ENCODE data around the gene UQCC5.
"Not testable (repeated sequence)": the region's sequence is repeated elsewhere in the genome, so short reads cannot be mapped to it uniquely, and the experiment has no call there.

UQCC5 gene

DNA sequence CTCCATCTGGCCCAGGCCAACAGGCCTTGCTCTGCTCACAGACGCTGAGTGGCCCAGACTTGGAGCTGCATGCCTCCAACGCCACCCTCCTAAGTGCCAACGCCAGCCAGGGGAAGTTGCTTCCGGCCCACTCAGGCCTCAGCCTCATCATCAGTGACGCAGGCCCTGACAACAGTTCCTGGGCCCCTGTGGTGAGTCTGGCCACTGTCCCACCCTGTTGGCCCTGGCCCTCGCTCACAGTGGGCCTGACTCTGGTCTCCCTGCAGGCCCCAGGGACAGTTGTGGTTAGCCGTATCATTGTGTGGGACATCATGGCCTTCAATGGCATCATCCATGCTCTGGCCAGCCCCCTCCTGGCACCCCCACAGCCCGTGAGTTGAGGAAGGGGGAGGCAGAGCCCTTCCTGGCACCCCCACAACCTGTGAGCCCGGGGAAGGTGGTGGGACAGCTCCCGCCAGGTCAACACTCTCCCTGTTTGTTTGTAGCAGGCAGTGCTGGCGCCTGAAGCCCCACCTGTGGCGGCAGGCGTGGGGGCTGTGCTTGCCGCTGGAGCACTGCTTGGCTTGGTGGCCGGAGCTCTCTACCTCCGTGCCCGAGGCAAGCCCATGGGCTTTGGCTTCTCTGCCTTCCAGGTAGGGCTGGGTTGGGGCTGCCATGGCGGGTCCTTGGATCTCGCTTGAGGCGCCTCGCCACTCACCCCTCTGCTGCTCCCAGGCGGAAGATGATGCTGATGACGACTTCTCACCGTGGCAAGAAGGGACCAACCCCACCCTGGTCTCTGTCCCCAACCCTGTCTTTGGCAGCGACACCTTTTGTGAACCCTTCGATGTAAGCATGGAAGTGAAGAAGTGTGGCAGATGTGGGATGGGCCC, 12.8 kb upstream of the UQCC5 start:
- no peak for DNase-seq

- DNase-seq: no peak
Observed at GRCh38 chr3:52524258-52524751, 12.1 kb upstream of the UQCC5 start.

GRCh38 chr3:52524752-52525679, 11.4 kb upstream of the UQCC5 start:
- DNase-seq: no peak

- no peak for DNase-seq
Observed at GRCh38 chr3:52525680-52526561, 10.5 kb upstream of the UQCC5 start.

DNA sequence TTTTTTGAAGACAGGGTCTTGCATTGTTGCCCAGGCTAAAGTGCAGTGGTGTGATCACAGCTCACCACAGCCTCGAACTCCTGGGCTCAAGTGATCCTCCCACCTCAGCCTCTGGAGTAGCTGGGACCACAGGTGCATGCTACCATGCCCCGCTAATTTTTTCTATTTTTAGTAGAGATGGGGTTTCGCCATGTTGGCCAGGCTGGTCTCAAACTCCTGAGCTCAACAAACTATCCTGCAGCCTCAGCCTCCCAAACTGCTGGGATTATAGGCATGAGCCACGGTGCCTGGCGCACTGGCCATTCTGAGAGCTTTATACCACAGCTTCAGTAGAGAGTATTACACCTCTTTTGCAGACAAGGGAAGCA, 9.8 kb upstream of the UQCC5 start:
- not testable (repeated sequence) for DNase-seq

DNA sequence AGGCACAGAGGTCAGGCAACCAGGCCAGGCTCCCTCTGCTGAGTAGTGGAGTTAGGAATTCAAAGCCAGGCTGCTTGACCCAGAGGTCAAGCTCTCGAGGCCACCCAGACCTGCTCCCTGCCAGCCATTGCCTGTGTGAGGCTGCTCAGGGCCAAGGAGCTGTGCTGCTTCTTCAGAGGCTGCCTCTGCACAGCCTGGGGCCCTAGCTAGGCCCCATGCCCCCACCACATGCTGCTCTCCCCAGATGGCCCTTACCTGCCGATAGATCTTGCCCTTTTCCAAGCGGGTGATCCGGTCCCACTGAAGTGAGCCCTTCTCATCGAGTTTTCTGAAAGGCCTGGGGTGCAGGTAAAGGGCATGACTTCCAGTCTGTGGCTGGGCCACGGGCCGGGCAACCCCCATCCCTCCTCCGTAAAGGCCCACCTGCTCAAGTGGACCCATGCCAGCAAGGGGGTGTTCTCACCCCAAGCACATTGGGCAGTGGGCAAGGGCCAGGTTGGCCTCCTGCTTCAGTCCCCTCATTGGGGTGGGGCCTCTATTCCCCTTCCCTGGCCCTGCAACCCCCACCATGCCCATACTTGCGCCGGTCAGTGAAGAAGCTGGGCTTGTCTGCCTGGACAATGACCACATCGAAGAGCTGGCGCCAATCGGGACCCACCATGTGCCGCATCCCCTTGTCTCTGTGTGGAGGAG, 9.2 kb upstream of the UQCC5 start:
- DNase-seq: no peak

DNA sequence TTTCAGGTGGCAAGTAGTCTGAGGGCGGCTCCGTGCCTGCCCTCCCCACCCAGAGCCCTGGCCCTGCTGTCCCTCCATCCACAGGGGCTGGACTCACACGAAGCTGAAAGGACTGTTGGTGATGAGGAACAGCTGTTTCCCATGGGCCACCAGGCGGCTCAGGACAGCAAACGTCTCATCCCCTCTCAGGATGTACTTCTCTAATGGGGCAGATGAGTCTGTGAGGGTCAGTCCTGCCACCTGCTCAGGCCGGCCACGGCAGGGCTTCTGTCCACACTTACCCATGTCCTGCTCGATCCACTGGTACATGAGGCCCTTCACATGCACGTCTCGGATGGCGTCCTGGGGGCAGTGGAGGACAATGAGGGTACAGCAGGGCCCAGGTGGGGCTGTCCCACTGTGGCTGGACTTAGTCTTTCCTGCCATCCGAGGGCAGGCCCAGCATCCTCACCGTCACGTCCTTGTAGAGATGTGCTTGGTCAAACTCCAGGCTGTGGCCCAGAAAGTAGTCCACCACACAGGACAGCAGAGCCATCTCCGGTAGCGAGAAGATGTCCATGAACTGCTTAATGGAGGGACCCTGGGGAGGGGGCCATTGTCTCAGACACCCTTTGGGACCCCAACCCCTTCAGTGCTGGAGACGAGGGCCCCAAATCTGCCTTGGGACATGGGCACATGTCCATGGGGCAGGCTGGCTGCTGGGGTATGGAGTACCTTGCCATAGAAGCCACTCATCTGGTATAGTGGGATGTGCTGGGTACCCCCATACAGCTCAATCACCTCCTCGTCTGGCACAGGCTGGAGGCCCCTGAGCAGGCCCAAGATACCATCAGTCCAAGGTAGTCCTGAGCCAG, 8.4 kb upstream of the UQCC5 start:
- DNase-seq: no peak

- DNase-seq: no peak
Observed at GRCh38 chr3:52528586-52529375, 7.6 kb upstream of the UQCC5 start.

DNA sequence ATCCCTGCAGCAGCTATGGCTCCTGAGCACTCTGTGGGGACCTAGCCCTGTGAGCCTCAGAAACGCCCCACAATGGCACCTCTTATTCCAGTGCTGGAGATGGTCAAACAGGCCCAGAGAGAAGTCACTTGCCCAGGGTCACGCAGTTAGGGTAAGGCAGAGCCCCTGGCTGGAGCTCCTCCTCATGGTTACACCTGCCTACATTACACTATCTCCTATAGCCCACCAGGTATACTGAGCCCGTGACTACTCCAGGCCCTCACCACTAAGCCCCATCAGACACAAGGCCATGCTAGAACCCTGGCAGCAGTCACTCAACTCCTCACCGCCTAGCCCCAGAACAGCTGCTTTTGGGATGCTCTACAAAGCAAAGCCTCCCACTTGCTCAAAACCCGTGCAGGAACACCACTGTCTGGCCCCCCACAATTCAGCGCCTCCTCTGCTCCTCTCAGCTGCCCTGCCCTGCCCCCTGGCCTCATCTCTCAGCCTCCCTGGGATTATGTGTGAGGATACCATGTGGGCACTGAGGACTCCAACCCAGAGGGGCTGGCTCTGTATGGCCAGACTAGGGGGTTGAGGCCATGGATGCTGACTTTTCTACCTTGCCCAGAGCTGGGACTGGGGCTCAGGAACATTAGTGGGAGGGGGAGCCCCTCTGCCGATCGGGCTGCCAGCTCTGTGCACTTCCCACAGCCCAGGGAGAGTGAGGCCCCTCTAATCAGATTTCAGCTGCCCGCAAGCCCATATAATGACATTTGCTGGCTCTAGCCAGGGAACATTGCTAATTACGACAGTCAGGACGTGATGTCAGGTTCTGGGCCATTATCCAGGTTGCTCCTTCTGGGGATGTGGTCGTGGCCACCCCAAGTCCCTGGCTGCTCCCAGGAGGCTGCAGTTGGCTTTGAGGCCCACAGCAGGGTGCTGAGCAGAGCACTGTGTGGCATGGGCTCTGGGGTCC, 6.8 kb upstream of the UQCC5 start:
- no peak for DNase-seq

DNA sequence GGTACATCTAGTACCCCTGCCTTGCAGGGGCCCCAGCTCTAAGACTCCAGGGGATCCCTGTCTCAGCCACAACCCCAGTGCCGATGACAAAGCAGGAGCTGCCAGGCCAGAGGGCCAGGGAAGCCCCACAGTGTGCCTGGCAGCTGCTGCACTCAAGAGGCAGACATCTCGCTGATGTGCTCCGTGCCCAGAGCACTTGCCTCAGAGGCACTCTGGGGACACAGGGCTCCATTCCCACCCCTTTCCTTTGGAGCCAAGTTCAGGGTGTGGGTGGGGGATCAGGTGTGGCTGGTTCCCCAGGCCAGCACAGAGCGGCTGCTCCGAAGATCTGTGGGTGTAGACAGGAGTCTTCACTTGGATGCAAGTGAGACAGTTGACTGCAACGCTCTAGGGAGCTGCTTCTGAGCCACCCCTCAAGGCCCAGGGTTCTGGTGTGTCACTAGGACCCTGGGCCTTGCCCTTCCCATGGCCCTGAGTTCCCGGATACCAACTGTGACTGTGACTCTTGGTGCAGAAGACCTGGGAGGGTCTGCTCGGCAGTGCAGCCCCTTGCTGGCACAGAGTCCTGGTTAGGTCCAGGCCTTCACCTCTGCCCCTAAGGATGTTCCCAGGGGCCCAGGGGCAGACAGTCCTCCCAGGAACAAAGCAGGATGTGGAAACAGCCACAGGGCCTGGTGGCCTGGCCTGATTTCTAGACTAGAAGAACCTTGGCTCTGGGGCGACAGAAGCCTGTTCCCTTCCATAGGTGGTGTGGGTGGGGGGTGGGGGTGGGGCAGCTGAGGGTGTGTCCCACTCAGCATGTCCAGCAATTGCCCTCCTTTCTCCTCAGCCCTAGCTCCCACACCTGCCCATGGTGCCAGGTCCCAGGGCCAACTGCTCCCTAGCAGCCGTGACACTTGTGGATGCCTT, 5.2 kb upstream of the UQCC5 start:
- DNase-seq: no peak

DNA sequence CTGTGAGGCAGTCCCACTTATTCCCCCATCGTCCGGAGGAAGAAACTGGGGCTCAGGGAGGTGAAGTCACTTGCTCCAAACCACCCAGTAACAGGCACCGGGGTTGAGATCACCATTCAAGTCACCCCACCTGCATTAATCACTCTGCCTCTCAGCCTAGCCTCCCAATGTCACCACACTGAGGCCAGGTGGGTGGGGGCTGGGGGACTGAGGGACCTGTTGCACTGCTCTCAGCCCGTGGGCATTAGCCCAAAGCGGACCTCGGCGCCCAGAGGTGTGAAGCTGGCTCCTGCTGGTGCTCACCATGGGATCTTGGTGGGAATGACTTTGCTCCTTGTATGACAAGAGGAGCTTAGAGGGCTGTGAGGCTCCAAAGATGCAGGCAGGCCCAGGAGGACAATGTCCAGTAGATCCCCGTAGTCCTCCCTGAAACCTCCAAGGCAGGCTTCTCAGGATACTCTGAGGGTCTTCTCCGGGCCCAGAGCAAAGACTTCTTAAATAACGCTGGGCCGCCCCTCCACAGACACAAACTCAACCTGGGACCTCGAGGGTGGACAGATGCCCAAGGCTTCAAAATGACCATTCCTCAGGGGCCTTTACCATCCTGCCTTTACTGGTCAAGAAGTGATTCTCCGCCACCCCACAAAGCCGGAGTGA, 4.4 kb upstream of the UQCC5 start:
- DNase-seq: no peak

DNA sequence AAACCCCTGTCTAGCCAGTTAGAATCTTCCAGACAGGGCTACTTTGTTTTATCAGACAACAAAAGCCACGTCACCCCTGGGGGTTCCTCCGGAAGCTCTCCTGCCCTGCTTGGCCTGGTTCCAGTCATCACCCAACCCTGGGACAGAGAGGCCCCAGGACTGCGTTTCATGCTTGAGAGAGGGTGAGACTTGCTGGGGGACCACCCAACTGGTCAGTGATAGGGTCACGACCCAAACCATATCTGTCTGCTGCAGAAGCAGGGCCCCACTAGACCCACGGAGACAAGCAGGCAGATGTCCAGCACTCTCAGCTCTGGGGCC, 3.9 kb upstream of the UQCC5 start:
- DNase-seq: no peak

DNA sequence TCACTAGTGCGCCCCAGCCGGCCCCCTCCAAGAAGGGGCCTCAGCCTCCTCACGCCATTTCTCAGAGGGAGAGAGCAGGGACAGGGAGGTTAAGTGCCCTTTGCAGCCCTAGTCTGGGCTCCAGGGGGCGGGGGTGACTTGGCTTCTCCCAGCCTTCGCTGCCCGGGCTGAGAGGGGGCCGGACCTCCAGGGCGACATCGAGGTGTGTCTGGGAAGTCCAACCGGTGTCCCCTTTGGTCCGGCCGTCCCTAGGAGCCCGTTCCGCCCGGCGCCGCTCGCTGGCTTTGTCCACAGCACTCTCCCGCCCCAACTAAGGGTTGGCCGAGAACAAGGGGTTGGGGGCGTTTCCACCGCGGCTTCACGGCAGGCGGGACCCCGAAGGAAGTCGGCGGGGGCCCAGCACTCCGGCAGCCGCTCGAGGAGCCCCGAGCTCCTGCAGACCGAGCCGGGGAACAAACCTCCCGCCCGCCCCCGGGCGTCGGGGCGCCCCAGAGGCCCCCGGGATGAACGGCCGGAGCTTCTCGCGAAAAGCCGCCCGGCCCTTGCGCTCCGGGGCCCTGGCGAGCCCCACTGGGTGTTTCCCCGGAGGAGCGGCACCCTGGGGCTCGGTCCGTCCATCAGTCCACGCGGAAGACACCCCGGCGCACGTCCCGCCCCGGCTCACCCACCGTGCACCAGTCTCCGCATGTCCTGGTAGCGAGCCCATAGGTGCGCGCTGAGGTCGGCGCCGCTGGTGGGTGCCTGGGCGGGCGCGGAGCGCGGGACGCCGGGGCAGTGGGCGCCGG, 3.4 kb upstream of the UQCC5 start:
- DNase-seq: no peak

DNA sequence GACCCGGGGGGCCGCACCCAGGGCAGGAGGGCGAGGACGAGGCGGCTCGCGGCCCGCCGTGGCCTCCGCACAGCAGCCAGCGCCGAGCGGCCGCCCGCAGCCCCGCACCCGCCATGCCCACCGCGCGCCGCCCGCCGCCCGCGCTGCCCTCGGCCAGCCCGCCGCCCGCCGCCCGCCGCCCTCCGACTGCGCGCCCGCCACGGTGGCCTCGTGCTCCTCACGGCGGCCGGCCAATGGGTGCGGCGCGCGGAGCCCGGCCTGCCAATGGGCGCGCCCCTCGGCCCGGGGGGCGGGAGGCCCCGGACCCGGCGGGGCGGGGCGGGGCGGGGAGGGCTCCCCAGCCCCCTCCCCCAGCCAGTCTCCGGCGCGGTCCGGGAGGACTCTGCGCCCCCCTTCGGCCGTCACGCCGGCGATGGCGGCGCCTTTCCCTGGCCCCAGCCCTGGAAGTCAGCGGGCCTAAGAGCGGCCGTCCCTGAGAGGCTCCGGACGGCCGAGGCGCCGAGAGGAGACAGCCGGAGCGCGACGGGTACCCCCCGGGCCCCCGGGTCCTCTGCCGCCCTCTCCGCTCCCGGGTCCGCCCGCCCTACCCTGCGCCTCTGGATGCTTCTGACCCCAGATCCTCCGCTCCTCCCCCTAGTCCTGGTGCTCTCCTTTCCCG, 2.7 kb upstream of the UQCC5 start, which contains the start of gene NT5DC2:
TSS of gene NT5DC2 (minus strand) at position 235 of the 658 bp plus-strand sequence. CDS start at position 115, 120 bp downstream.
- DNase-seq: no peak

GRCh38 chr3:52534281-52535183, 1.9 kb upstream of the UQCC5 start:
- no peak for DNase-seq

Data from NCI-H2081 treated with DMSO at 0.1 percent for 48 hours (cell line).